AG10803 (cell line): ENCODE results near the gene ETS1.
A peak's percentile ranks its signal among the peaks of the same experiment; 100 is the strongest.

Source experiments
- DNase-seq: peaks from one replicate; pipeline ENCODE4 v3.0.0; 2010; ENCODE audit warnings: low read depth
- H3K4me3 ChIP-seq: 2 replicates; pipeline ENCODE4 v1.5.1; 2011; ENCODE audit warnings: mild to moderate bottlenecking, low read length, control low read depth
- CTCF ChIP-seq: conservative IDR thresholded peaks from 2 replicates; pipeline ENCODE4 v1.5.1; 2011; ENCODE audit warnings: mild to moderate bottlenecking, low read length, control low read depth, inconsistent platforms

Gene ETS1

GRCh38 chr11:128507936-128508335 is 79.4 kb downstream of the ETS1 start:
- TF ChIP-seq CTCF = no peak
- DNase-seq = no peak
- H3K4me3 ChIP-seq = no peak overlapping the region

GRCh38 chr11:128506999-128507611 is 80.3 kb downstream of the ETS1 start:
- no peak for TF ChIP-seq CTCF
- peak overlapping the region; percentile 9 for H3K4me3 ChIP-seq
- peak; percentile 98 for DNase-seq

- no peak; the same call in 1 of the 2 replicates for TF ChIP-seq CTCF
- no peak for DNase-seq
- H3K4me3 ChIP-seq = no peak overlapping the region
These were observed 81.0 kb downstream of the ETS1 start for GRCh38 chr11:128506356-128506755.

GRCh38 chr11:128505449-128506065 is 81.8 kb downstream of the ETS1 start:
- no peak overlapping the region for H3K4me3 ChIP-seq
- no peak for TF ChIP-seq CTCF
- DNase-seq = no peak

GRCh38 chr11:128504486-128504885 is 82.9 kb downstream of the ETS1 start:
- DNase-seq = no peak
- no peak overlapping the region for H3K4me3 ChIP-seq
- TF ChIP-seq CTCF = no peak

- TF ChIP-seq CTCF = no peak
- DNase-seq = peak; percentile 95
- no peak overlapping the region; the same call in 1 of the 2 replicates for H3K4me3 ChIP-seq
These were observed 83.9 kb downstream of the ETS1 start for GRCh38 chr11:128503245-128503991.

- no peak overlapping the region for H3K4me3 ChIP-seq
- peak; percentile 90 for DNase-seq
- TF ChIP-seq CTCF = no peak
These were observed 84.6 kb downstream of the ETS1 start for GRCh38 chr11:128502726-128503125.
